ENCODE results near the gene ELL2.
"Not testable (repeated sequence)": the region's sequence is repeated elsewhere in the genome, so short reads cannot be mapped to it uniquely, and the experiment has no call there.

ELL2 gene

DNA sequence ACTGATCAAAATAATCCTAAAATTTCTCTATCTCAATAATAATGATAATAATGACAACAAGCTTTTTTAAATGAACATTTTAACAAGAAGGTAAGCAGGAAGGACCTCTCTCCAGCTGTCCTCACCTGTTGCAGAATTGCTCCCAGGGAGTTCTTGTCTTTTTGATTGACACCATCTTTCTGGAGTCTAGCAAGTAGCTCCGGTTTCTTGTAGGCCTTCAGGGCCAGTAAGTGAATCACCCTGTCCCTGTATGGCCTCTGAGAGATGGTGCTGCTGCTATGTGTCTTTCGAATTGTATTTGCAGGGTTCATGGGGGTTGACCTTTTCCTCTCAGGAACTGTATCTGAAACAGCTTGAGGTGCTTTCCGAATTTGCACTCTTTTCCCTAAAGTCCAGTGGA, 55.3 kb downstream of the ELL2 start:
- not testable (repeated sequence) for DNase-seq

DNA sequence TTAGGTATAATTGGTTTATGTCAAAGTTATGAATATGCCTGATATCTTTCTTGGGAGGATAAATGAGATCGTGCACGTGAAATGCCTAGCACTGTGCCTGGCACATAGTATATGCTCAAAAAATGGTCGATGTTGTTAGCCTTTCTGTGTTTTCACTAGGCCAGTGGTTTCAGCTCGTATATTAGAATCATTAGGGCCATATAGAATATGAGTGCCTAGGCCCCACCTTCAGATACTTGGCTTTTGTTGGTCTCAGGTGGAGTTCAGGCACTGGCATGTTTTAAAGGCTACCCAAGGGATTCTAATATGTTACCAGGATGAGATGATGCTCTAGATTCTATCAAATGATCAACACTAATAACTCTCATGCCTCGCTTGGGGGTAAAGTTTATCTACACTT, 56.8 kb downstream of the ELL2 start:
- DNase-seq = no peak

DNA sequence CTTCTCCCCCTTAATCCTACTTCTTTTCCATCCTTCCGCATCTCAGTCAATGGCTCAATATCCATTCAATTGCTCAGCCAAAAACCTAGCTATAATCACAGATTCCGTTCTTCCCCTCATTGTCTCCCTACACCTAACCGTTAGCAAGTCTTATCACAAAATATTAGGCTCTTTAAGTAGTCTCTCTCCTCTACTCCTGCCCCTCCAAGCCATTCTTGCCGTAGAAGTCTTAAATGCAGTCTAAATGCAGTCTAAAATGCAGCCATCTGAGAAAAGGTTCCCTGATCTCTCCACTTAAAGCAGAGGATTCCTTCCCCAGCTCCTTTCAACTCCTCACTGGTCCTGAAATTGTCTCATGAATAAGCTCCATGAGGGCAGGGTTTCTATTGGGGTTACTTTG, 57.8 kb downstream of the ELL2 start:
- no peak for DNase-seq

DNA sequence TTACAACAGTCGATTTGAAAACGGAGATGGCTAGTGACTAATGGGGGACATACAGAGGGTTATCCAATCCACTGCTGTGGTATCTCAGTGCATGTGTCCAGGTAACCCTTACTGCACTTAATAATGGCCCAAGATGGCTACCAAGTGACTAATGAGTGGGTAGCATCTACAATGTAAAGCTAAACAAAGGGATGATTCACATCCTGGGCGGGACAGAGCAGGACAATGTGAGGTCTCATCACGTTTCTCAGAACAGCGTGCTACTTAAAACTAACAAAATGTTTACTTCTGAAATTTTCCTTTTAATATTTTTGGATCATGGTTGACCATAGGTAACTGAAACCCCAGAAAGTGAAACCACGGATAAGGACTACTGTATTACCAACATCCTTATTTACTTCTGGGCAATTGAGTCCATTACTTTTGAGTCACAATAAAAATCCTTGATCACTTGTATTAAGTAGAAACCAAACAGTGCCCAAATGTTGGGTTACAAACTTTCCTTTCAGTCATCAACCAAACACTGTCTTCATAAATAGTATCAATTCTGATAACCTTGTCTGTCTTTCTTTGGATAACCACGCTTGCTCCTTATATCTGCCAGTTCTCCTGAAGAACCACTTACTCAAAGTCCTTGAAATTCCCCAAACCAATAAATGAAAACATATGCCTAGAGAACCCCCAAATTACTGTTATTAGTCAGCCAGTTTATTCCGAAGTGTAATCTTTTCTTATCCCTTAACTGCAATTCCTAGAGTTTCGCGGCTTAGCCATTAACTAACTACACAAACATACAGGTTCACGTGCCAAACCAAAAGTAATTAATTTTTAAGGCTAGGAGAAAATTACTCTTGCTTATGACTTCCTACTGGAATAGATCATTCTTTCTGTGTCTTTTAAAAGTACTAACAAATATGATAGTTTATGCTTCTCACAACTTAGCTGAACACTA, 59.7 kb downstream of the ELL2 start:
- DNase-seq = no peak

DNA sequence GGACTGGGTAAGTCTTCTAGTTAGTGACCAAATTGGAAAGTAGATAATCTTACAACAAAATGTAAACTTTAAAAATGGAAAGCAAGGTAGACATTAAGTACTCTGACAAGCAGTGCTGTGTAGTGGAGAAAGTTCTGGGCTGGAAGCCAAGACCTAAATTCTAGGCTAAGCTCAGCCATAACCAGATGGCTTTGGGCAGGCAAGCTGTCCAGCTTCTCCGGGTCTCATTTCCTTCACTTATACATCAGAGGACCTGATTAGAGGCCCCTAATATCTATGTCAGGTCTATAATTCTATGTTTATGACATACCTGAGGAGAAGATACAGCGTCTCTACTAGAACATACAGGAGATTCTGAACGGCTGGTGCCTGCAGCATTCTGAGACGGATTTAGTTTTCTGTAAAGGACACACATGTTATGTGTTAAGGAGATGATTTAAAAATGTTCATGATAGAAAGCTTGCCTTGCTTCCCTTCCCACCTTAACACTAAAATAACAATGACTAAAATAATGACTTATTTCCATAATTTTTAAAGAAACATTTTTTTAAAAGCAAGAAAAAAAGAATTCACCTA, 61.2 kb downstream of the ELL2 start:
- no peak for DNase-seq

DNA sequence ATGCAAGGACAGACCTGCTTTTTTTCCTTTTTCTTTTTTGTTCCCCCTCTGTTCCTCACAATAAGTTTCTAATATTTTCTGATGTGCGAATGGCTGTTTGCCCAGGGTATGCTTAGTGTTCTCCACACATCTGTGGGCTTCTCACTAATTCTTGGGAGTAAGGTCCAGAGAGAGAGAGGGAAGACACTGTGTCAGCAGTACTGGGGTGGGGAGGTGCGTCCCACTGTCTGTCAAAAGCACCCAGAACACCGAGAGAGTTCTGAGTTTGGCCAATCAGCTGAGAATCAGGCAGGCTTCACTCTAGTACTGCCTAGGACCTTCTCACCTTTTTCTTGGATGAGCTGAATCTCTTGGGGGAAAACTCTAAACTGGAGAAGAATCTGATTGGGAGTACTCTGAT, 61.8 kb downstream of the ELL2 start:
- DNase-seq = no peak

DNA sequence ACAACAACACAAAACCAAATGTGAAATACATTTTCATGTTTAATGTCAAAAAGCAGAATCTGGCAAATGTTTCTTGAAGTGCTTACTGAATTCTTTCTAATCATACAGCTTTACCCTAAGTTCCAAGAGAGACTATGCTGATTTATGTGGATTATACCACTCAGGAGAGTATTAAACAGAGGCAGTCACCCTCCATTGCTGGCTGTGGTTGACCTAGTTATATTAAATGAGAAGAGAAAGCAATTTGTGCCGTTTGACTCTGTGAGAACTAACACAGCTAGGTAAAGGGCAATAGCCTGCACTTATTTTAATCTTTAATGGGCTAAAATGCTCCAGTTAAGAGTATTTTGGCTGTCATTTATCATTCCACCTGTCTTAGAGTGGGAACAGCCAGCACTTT, 62.6 kb downstream of the ELL2 start:
- no peak for DNase-seq

DNA sequence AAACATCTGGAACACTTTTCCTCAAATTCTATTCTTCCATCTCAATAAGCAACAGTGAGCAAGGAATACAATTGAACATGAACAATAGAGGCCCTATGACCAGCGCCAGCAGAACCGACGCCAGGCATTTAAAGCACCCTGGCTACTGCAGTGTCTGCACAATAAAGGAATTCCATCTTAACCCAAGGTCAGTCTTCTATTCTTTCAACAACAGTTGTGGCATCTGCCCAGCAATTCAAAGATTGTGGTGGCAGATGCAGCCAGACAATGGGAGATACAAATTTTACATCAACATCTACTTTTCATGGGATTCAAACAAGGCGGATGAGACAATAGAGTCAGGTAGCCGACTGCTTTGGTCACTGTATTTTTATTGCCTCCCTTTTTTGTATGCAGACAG, 65.9 kb downstream of the ELL2 start:
- no peak for DNase-seq

DNA sequence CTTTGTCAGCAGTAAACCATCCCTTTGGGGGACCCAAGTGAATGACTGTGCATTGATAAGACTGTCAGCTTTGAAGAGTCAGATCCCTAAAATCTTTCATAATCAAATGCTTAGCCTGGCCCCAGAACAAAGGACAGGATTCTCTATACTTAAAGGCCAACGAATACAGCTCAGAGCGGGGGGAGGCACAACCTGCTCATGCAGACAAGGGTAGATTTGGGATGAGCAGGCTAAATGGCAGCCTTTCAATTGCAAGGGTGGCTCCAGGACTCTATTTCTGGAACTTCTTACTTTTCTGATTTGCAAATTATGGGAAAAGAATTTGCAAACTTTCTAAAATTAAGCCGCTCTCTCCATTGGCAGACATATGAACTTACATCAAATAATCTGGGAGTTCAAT, 66.4 kb downstream of the ELL2 start:
- DNase-seq = no peak

DNA sequence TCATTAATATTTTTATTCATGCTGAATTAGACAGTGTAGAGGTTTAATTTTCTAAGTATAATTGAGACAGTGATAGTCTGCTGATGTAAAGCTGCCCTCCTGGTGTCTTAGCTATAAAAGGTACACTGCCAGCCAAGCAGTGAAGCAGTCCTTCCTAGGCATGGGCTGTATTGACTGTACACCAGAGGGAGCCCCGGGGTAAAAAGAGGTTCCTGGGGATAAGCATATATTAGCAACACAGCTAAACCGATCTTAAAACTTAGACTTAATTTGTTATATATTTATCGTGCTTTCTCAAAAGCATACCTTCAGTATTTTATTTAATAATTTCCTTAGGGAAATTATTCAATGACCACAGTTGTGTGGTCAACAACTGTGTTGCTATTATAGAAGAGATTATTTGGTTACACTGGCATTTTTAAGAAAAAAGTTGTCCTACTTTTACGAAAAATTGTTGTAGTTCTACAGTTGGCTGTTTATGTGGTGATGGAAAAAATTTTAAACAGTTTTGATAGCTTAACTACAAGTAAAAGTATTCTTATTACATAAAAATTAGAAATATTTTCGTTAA, 68.8 kb downstream of the ELL2 start:
- DNase-seq = no peak

DNA sequence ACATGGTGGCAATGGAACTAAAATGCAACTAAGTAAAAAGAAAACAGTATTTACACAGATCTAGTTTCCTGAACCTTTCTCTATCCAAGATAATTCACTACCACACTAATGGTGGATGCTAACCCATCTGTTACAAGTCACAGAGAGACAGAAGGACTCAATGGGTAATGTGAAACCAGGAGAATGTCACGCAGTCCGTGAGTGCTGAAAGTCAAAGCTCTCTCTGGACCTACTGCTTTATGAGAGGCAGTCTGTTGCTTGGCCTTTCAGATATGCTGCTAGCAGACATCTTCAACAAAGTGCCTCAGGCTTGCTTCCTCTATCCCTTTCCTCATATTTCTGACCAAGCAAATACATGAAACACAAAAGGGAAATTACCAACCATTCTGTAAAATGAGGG, 70.2 kb downstream of the ELL2 start:
- no peak for DNase-seq

DNA sequence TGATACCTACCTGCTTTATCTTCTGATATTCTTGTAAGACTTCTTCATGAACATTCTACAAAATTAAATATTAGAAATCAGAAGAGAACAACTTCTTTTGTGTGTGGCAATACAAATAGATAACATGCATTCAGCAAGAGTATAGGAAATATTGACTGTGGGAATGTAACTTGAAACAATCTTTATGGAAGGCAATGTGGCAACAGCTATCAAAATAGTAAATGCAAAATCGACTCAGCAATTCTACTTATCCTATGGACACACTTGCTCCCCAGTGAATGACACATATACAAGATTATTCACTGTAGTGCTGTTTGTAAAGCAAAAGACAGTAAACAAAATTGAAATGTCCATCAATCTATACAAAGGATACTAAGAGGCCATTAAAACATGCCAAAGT, 72.6 kb downstream of the ELL2 start:
- DNase-seq = no peak

DNA sequence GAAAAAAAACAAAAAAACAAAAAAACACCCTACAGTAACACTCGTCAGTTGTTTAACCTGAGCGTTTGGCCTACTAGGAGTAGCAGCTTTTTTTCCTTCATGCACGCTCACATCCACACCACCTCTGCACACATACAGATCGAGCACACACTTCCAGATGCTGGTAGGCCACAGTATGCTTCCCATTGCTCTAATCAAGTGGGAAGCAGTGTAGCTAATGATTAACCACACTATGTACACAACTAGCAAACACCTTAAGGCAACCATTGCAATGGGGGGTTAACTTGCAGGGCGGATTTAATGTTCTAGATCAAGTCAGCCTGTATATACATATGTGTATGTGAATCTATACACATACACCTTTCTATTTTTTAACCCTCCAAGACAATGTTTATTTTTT, 73.7 kb downstream of the ELL2 start:
- no peak for DNase-seq

DNA sequence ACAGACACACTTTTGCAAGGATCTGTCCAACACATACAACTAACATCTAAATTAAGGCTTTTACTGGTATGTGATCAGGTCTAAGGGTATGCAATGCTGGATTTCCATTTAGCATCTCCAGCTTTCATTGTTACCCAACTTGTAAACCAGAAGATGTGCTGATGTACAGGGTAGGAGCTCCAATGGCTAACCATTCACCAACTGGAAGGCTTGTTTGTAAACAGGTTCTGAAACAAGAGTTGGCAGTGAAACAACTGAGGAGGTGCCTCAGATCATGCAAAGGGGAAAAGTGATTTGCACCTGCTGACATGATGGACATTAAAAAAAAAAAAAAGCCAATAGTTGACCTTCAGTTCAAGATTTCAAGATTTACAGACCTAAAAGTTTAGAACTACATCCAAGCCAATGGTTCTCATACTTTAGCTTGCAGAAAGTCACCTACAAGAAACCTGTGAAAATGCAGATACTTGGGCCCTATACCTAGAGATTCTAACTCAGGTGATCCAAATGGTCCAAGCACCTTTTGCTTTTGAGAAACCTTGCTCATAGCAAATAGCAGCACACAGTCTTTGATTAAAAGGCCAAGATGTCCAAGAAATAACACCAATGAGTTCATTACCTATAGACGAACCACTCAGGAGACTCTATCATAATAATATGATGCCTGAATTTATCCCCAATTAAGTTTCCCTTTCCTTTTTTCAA, 75.2 kb downstream of the ELL2 start:
- no peak for DNase-seq

DNA sequence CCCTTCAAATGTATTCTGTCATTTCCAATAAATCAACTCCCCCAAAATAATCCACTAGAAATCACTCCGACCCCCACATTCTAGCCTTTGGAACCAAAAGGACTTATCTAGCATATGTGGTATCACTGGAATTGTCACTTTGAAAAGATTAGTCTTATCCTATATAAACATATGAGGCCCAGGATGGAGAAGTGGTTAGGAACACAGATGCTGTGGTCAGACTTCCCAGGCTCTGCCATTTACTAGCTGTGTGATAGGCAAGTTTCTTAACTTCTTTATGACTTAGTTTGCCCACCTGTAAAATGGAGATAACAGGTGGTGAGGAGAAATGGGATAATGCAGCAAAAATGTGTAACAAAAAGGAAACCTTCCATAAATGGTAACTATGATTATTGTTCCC, 77.1 kb downstream of the ELL2 start:
- no peak for DNase-seq

DNA sequence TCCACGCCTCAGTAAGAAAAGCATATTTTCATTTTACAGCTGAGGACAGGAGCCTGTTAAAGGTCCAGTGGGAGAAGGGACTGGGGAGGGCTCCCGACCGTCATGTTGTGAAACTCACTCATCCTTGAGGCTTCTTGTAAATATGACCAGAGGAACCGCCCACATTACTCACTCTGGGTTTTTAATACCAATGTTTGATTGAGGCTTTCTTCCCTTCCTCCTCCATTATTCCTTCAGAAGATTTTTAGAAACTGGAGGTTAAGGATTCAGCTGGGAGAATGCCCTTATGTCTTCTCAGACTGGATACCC, 77.7 kb downstream of the ELL2 start:
- no peak for DNase-seq

DNA sequence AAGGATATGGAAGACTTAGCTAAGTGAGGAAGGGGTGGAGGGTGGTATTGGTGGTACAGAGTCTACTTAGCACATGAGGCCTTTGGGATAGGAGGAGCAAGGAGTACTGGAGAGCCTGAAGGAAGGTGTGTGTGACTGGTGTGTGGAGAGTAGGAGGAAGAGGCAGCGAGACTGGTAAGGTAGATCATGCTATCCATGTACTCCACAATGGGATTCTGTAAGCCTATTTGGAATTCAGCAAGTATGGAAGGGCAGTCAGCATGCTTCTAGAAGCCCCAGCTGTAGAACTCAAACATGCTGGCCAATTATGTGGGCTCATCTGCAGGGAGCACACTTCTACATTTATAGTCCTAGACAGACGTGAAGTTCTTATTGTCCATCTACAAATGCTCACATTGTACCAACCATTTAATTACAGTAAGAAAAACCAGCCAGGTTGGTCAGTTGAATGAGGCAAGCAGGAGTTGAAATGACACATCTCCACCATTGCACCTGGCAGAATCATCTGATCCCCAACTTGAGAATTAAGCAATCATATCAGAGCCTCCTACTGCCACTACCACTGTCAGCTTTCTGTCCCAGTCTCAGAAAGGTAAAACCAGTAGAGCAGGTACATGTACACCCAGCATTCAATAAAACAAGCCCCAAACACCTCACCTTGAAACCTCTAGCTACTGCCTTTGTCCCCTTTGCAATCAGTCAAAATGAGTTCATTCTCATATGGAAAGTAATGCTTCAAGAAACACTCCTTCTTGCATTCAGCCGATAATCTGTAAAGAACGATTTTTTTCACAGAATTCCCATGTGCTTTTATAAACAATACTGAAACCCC, 78.2 kb downstream of the ELL2 start:
- DNase-seq = no peak

DNA sequence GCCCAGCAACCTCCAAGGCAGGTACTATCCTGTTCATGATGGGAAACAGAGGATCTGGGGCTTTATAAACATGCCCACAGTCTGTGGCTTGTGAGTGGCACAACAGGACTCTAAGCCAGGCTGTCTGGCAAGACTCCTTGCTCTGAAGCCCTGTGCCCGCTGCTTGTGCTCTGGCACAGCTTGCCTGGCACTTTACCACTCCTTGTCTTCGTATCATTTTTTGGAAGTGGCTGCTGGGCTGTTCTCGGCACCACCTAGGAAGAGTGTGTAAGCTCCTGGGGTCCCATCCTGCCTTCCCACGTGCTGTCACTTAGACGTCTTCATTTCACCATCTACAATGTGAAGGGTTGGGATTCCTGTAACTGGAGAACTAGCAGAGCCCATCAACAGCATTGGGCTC, 79.8 kb downstream of the ELL2 start:
- no peak for DNase-seq

DNA sequence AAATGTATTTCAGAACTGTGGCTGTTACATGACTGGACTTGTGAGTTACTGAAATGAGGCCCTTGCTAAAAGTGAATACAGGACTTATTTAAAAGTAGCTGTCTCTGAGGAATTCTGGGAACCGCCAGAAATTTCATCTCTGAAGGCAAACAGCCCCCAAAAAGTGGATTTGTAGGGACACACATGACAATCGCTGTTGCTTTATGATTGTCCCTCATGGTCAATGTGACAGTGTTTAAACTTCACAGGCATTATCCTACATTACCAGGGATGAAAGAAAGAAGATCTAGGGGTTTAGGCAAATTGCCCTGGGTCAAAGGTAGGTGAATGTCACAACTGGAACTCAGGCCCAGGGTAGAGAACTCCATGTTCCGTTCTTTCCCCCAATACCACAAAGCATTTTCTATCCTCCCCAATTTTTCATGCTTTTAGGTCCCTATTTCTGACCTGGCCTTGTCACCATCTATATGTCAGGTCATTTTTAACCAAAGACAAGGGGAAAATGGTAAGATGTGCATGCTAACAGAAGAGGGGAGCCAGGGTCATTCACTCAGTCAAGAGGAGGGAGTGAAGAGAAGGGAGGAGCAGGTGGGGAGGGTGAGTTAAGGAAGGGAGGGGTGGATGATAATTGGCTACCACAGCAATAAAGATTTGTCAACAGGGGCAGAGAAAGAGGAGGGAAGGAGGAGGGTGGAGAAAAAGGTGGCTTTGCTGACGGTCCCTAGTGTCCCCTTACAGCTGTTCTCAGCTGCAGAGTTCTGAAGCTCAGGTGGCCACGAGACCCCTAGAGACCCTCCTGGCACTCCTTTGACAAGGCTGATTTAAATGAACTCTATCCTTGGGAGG, 81.3 kb downstream of the ELL2 start:
- no peak for DNase-seq

DNA sequence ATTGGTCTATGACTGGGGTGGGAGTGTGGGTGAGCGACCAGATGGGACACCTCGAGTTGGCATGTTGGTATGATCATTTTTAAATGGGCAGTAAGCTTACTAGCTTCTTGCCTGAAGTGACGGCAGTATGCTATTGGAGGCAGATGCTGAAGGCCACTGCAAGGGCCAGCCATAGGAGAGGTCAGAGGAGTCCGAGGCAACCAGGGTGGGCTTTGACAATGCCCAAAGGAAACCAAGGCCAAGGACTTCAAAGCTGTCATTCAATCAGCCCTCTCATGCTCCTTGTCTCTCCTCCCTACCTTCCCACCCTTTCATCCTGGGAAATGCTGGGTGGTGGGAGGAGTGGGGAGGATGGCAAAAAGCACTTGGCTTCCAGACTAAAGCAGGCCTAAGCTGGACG, 82.0 kb downstream of the ELL2 start:
- DNase-seq = no peak

DNA sequence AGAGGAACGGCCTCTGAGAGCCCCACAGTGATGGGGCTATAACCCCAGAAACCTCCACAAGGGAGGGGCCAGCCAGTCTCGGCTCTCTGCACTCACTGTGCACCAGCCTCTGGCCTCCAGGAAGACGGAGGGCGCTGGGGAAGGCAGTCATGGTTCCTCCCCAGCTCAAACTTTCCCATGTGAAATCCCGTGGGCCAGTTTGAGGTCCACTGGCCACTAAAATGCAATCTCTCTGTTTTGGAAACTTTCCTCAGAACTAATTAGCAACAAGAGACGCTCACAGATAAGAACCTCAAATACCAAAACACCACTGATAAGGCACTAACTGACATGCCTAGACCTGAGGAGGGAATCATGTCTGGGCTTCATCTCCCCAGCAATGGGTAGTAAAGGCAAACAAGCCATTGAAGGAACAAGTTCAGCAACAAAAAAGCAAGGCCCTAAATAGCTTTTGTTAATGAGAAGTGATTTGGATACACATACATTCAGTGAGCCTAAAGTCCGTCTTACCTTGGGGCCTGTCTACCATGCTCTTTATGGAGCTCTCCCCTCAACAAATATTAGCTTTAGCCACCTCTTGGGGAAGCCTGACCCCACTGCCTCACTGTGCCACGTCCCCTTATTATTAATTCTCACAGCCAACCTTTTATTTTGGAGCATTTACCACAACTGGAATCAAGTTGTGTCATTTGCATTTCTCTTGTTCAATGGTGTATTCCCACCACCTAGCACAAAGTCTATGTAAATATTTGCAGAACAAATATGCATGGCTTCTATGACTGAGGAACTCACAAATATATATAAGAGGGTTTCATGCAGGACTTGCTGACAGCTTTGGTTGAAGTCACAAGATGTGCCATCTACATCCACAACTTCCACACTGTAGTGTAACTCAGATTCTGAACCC, 83.0 kb downstream of the ELL2 start:
- no peak for DNase-seq
